NT2/D1 (cell line): ENCODE data around the gene DCDC2.

Source experiments
- SUZ12 ChIP-seq: IDR thresholded peaks from 2 replicates; pipeline ENCODE4 v1.6.1; 2011; ENCODE audit not compliant: insufficient read length, insufficient read depth; ENCODE audit errors: extremely low read depth
- YY1 ChIP-seq: IDR thresholded peaks from 2 replicates; pipeline ENCODE4 v1.6.1; 2011; ENCODE audit not compliant: insufficient read length, insufficient read depth

DNA sequence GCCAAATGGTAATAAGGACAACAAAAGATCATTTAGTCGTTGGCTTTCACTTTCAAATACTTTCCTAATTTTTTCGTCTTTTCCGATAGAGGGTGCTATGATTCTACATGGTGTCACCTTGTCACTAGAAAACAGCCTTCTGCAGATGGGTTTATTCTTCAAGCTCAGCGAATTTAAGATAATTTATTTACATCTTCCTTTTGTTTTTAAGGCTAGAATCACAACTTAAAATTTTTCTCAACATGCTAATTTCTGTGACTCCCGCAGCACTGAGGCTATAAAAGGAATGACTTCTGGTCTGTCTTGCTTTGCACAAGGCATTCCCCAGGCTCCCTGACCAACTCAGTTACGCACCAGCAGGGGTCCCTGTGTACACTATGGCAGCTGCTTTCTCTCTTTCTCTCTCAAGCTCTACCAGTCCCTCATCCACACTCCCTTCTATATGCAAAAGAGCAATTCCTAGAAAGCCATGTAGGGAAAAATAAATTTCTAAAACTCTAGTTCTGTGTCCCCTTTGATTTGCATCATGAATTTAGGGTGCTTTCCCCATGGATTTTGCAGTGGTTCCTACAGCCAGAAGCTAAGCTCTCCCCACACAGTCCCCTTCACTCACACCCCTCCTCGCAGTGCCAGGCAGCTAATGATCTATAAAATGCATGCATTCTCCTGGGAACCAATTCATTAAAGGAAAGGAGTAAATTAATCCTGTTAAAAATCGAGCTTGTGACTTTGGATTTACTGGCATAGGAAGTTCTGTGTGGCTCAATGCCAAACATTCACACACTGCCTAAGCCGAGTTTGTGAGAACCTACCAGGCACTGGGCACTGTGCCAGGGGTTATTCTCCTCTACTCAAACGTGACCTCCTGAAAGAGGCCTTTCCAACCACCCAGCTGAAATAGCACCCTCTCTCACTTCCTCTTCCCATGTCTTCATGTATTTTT is 74.5 kb downstream of the DCDC2 start:
- no peak for TF ChIP-seq YY1
- TF ChIP-seq SUZ12 = no peak
